ENCODE results near the gene RPS6KA2.
"Not testable (repeated sequence)": the region's sequence is repeated elsewhere in the genome, so short reads cannot be mapped to it uniquely, and the experiment has no call there.

The RPS6KA2 gene

DNA sequence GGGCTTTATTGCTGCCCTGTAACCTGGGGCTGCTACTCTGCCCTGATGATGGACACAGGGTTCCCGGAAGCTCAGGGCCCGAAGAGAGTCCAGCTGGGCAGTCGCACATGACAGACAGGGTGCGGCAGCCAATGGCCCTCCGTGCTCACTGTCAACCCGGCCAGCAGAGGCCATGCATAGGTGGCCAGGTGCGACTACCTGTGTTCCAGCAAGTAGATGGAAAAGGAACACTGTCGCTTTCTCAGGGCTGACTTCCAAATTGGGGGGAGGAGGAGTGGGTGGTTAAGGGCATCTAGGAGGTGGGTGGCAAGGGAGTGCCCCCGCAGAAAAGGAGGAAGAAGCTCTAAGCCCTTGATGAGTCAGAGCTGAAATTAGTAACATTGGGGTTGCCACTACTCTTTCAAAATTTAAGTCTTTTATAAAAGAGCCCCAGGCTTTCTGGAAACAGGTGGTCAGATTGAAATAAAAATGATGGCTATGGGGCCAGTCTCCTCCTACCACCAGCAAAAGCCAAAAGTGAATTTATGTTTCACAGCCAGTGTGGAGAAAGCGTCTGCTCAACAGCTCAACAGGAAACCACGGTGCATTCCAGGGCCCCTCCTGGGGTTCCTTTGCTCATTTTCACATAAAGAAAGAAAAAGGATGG lies 38.2 kb downstream of the RPS6KA2 start:
- no peak for FAIRE-seq

DNA sequence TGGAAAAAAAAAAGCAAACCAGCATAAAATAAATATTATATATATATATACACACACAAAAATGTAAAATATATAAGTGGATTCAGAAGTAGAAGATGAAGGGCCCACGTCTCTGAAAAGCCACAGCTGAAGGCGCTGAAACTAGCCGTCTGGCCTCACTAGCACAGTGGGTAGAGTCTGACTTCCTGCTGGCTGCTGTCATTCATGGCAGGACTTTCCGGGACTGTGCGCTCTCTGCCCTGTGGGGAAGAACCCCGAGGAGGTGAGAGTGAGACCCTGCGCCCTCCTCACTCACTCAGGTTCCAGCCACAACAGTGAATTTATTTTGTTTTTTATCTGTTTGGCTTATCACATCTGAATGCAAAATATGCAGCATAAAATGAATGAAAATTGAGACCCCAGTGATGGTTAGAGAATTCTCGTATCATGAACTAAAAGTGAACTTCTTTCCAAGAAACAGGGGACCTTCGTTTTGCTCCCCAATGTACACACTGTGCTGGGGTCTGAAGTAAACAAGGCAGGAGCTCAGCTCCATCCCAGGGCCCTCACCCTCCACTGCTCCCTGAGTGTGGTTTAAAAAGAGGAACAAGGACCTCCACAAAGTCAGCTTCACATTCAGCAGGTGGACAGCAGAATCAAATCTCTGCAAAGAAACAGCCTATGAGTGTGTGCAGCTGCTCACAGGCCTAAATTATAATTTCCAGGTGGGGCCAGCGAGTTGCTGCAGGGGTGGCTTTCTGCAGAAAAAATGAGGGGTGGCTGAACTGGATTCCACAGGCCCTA lies 39.2 kb downstream of the RPS6KA2 start:
- FAIRE-seq: no peak

DNA sequence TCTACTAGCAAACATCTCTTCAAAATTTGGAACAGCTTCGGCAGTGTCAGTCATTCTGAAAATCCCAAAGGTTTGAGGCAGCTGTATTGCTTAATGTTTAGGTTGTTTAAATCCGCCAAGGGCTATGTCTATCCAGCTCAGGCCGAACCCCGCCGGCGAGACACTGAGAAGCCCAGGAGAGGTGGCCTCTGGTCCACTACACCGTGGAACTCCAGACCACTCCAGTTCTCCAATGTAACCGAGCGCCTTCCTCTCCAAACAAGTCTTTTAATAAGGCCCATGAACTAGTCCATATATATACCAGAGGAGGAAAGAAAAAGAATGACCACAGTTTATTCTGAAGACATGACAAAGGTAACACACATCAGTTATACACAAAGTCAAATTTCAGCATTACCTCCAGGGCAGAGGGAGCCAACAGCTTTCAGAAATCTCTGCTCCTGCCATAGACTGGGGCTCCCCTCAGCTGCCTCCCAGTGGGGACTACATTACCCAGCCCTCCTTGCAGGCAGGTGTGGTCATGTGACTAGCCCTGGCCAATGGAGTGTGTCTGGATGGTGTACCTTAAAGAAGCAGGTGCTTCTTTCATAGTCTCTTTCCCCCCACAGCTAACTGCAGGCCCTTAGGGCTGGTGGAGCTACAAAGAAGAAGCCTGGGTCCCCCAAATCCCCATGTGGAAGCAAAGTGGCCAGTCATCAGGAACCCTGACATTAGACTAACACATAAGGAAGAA lies 40.5 kb downstream of the RPS6KA2 start, which contains the start of gene RAMACL:
TSS of gene RAMACL (minus strand) at position 255 of the 733 bp plus-strand sequence. CDS start at position 54, 201 bp downstream.
- no peak for FAIRE-seq

DNA sequence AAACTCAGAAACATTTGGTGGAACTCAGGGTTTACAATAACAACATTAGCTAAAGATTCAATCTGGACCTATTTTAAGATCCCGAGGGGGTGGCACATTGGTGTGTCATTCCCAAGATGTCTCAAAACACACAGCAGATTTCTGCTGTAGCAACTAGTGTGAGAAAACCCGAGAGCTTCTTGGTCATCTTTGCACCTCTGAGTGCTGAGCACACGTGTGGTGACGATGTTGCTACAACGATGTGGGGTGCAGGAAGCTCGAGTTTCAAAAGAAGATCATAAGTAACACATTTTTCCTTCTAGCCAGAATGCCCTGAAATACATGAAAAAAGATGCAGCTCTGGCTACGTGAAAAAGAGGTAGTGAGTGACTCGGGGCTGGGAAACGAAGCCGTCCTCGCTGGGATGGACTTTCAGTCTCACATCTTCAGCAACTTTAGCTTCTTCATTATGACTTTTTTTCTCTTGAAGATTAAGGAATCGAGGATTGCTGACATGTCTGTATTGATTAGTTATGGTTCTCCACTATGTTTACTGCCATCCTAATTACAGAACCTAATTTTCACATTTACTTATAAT lies 42.1 kb downstream of the RPS6KA2 start:
- FAIRE-seq: no peak

DNA sequence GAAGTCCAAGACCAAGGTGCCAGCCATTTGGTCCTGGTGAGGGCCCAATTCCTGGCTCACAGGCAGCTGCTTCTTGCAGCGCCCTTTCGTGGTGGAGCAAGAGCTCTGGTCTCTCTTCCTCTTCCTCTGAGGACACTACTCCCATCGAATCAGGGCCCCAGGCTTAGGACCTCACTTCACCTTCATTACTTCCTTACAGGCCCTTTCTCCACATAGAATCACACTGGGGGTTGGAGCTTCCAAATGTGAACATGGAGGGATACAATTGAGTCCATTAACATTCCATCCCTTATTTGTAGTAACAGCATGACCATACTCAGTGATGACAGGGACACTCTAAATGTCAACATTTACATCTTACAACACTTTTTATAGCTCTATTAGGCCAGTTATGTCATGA lies 42.9 kb downstream of the RPS6KA2 start:
- FAIRE-seq: no peak

DNA sequence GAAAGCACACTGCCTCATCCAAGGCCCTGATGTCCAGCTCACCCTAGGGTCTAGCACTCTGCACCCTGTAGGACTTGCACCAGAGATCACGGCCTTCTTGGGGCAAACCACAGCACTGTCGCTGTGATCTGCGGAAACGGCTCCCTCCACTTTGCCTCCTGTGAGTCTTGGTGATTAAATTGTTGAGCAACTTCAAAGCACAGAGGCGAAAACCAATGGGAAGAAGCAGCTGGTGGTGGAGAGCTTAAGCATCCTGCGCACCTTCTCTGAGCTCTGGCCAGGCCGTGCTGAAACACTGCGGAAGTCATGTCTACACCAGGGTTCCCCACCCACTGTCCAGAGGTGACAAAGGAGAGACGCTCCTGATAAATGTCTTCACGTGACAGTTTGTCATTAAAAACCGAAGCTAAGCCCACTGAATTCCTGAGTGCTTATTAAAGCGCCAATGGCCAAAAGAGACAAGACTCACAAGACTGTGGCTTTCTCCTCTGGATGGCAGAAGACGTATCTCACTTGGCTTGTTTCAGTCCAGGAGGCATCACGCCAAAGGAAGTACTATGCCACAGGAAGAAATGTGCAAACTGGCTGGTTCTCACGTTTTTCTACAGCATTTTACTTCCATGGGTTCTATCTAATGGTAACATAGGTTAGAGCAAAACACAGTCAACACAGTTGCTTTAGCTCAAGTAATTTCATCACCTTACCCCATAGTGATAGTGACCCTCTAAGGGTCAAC lies 43.7 kb downstream of the RPS6KA2 start:
- no peak for FAIRE-seq

DNA sequence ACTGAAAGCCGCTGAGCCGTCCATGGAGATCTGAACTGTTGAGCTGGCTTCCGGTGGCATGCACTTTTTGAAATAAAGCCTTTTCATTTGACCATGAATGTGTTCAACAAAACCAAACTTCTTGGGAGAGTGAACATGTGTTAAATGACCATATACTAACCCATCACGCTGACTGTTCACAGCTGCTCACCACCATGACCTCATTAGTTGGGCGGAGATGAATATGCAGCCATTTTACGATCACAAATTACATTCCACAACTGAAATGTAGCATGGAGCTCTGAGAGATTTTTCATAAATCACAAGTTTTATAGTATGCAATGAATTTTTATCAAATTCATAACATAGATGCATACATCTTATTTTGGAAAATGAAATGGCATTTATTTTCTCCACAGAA lies 44.8 kb downstream of the RPS6KA2 start:
- FAIRE-seq: no peak

DNA sequence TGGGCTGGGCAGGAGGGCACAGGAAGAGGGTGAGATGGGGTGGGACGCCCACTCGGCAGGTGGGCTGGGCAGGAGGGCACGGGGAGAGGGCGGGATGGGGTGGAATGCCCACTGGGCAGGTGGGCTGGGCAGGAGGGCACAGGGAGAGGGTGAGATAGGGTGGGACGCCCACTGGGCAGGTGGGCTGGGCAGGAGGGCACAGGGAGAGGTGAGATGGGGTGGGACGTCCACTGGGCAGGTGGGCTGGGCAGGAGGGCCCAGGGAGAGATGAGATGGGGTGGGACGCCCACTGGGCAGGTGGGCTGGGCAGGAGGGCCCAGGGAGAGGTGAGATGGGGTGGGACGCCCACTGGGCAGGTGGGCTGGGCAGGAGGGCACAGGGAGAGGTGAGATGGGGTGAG lies 45.2 kb downstream of the RPS6KA2 start:
- not testable (repeated sequence) for FAIRE-seq

DNA sequence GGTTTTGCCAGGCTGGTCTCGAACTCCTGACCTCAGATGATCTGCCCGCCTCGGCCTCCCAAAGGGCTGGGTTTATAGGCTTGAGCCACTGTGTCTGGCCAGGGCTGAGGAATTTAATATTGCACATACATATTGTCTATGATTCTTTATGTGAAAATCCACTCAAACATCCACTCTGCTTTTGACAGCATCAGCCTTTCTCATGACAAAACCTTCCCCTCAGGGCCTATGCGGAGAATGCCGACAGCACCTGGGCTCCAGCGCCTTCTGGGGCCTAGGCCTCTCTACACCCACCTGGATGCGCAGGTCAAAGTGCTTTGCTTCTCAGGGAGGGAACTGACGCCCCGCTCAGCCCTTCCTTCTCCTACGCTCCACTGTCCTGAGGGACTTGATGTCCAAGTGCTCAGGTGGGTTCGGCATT lies 46.0 kb downstream of the RPS6KA2 start:
- FAIRE-seq: no peak

DNA sequence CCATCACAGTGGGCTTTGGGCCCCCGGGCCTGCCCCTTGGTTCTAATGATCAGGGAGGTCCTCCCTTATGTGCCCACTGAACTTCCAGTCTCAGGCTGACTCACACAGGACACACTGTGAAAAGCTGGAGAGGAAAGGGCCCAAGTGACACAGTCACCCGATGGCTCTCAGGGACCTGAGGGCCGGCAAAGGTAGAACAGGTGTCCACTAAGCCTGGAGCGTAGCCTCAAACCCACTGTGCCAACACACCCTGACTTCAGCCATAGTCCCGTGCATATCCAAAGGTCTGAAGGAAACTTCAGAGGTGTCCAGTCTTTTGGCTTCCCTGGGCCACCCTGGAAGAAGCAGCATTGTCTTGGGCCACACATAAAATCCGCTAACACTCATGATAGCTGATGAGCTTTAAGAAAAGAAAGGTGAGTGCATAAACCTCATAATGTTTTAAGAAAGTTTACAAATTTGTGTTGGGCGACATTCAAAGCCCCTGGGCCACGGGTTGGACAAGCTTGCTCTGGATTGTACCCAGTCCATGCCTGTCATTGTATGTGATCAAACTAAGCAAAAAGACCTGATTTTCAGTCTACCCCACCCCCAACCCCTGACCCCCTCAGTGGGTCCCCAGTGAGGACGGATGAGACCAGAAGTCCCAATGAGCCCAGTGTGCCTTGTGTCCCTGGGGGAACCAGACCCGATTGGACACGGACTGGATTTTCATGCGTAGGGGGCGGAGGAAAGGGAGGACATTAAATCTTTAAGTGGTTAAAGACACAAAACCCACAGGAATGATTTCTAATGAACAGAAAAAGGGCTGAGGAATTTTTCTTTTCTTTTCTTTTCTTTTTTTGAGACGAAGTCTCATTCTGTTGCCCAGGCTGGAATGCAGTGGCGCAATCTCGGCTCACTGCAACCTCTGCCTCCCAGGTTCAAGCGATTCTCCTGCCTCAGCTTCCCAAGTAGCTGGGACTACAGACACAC lies 46.7 kb downstream of the RPS6KA2 start:
- FAIRE-seq: no peak

DNA sequence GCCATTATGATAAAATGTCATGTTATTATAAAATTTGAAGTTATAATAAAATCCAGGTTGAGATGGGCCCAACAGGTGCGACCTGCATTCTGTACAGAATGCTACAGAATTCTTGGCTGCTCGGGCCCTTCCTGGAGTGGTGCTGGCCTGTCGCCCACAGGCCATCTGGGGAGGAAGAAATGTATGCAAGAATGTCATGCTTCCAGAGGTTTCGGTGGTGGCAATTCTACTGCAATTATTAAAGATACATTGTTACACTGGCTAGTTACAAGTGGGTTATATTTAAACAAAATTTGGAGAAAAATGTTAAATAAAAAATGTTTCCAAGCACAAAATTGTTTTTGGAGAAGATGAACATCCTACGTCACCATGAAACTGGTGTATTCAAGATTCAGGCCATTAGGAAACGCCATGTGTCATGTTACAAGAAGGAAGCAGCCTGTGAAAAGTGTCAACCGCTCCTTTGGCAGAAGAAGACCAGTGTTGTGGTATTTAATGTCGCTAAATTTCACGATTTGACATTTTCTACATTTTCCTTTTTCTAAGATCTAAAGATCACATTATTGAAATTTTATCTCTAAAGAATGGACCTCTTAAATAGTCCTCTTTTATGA lies 47.7 kb downstream of the RPS6KA2 start:
- no peak for FAIRE-seq

DNA sequence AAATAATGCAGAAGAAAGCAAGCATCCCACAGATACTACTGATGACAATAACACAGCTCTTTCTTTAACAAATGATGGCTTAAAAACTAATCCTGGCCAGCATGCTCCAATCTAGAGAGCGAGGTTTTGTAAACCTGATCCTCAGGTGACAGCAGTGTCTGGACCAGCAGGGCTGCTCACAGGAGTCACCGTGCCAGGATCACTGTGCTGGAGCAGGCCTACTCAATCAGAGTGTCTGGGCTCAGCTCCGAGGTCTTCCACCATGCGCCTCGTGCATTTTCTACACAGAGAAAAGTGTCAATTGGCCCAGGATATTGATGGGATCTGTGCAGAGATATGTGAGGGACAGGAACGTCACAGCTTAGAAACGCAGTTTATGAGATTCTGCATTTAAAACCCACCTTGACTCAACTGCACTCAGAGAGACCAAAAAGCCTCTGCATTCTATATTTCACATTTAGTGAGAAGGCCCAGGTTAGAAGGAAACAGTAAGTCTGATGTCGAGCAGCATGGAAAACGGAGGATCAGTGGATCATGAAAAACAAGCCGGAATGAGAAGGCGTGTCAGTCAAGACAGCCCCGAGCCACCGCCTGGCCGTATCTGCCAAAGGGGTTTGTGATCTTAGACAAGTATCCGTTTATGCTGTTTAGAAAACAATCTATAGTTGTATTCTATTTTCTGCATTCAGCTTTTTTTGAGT lies 48.4 kb downstream of the RPS6KA2 start:
- no peak for FAIRE-seq

DNA sequence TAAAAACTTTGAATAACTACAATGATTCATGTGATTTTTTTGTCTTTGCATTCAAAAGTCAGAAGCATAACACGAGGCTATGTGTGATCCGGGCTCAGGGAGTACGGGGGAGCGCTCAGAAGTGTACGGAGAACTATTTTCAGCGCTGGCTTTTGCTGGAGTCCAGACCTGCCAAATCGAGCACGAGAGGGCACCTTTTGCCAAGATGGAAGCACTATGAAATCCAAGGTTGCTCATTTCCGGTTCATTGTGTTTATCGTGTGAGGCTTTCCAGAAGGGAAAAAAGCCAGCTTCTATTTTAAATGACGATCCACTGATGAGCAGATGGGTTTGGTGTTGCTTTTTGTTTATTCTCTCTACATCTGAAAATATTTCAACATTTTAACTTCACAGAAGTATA lies 51.8 kb downstream of the RPS6KA2 start:
- FAIRE-seq: no peak

DNA sequence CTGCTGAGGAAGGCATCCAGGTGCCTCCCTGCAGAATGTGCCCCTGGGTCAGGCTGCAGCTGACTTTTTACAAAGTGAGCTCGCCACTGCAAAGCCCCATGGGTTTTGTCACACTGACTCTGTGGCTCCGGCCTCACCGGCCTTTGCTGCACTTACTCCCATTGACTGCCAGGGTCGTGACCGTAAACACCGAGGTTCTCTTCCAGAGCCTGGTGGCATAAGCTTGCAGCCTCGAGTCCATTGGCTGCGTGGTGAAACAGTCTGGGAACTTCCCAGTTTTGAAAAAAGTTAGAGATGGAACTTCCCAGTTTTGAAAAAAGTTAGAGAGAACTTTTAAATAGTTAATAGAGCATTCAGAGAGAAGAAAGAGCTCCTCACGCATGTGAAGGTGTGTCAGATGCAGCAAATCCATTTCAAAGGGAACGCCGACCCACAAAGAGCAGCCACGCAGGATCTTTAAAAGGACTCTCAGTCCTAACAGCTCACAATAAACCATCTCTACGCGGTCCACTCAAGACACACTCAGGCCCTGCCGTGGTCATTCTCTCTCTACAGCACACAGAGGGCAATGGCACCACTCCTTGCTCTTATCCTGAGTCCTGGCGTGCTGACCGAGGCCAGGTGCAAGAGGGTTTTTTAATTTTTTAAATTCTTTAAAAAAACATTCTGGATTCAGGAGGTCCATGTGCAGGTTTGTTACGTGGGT lies 53.4 kb downstream of the RPS6KA2 start:
- no peak for FAIRE-seq

DNA sequence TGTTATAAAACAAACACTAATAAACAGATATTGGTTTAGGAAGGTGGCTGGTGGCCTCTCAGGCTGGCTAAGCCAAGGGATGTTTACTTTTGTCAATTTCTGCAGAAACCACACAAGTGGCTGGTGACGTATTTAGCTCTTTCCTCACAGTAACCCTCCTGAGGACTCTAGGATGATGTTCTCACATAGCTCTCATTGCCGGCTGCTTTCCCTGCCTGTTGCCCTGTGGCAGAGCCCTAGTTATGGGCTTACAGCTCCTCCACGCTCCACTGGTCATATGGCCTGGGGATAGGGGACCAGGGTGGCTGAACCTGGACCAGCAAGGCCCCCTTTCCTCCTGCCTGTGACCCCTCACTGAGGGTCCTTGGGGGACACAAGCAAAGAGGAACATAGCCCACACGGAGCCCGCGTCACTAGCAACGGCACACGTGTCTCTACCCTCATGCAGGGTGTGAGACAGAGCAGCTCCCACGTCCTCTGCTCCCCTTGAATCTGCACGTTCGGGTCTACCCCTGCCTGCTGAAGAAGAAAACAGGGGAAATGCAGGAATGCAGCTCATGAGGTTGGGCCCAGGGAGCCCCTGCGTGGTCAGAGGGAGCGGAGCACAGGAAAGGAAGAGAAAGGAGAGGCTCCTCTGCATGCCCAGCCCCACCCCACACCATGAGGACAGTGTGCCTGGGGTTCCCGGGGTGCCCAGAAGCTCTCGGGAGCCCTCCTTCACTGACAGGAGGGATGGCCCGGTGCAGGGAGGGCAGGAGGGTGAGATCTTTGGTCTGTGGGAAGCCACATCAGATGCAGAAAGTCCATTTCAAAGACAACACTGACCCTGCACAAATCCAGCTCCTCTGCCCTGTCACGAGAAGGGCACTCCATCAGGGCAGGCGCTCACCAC lies 54.4 kb downstream of the RPS6KA2 start:
- no peak for FAIRE-seq

DNA sequence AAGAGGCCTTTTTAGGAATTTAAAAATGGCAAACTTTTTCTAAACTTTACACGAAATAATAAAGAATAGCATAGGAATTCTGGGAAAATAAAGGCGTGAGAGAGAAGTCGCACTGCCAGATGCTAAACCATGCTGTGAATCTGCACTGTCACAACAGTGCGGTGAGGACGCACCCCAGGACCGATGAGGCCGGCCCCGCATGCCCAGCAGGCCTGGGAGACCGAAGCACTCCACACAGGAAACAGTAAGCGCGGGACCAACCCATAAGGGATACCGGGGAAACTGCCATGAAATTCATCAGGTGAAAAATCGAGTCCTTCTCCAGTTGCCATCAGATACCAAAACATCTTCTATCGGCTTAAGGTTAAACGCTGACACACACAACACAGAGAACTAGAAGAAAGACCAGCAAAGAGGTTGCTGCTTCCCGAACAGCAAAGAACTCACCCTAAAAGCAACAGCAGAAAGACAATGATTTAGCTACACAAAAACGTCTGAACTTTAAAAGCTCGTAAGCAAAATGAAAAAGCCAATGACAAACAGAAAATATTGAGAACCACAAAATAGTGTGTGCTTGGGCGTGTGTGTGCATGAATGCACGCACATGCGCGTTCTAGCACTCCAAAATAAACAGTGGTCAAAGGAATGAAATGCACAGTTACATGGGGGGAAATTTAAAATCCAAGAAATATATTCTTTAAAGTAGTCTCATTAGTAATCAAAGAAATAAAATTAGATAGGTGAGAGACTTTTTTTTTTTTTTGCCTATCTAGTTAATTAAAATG lies 55.9 kb downstream of the RPS6KA2 start:
- FAIRE-seq: no peak

DNA sequence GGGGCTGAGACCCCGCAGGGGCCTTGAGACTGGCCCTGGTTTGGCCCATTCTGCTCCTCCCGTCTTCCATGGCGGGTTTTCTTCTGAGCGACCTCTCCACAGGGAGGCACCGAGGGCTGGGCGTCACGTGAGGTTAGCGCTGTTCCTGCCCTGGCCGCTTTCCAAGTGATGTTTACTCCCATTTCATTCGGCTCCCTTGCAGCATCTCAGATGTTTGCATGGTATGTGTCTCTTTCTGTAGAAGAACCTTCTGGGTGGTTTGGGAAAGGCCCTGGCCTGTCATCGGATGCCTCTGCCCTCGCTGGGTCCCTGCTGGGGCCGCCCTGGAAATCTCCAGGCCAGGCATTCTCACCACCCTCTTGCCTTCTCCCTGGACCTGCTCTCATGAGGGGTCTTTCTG lies 57.8 kb downstream of the RPS6KA2 start:
- no peak for FAIRE-seq

DNA sequence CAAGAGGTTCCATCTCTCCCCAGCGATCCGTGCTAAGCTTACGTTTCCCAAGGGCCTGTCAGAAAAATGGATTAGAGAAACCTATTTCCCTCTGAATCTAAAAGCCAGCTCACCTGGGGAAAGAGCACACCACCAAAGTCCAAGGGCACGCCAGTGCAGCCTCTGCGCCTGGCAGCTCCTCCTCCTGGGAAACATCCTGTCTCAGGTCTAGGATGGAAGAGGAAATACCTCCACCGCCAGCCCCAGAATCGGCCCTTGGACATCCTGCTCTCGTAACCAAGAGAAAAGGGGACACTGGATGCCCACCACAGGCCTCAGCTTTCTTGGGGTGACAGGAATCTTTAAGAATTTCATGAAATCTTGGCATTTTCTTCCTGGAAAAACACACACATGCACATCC lies 59.2 kb downstream of the RPS6KA2 start:
- FAIRE-seq: no peak

Measured in islet of Langerhans (tissue), 1 donor.